IMR-90 (cell line): ENCODE data around the gene HOTAIR. TPM values are rescaled to one million over a fixed set of nuclear protein-coding genes. Genes with fewer than 3 reads are reported as not detected.

ENCODE experiments used
- ATAC-seq: fragments of 200-7000 bp; cut with Tn5 transposase; 2 replicates; pipeline ENCODE4 v1.9.1; 2020; ENCODE audit warnings: low read depth, mild to moderate bottlenecking, moderate library complexity
- BruUV-seq: library from RNA; stranded (reverse); fragments of 400-500 nt; replicated peaks from 2 replicates; lab custom pipeline; 2021; lab: Mats Ljungman, UMichigan
- CTCF ChIA-PET: fragments of 300-600 bp; formaldehyde crosslinking; extraction: SDS; loops from one replicate; lab custom pipeline; 2021; ENCODE audit warnings: antibody characterized with exemption; lab: Yijun Ruan, JAX
- POLR2A ChIA-PET: fragments of 300-600 bp; sonication (Branson Sonifier 250); formaldehyde crosslinking; loops from one replicate; lab custom pipeline; 2022; ENCODE audit warnings: antibody characterized with exemption; ENCODE audit not compliant: unreplicated experiment; lab: Charles Lee
- DNase-seq: peaks from one replicate; pipeline ENCODE4 v3.0.0; 2013
- H2AFZ ChIP-seq: replicated peaks from 2 replicates; pipeline ENCODE3; 2013; ENCODE audit warnings: low read length, mild to moderate bottlenecking; ENCODE audit not compliant: poor library complexity
- H2AK5ac ChIP-seq: 2 replicates; pipeline ENCODE4 v1.6.1; 2013; ENCODE audit warnings: low read depth, low read length, inconsistent platforms
- H2AK9ac ChIP-seq: replicated peaks from 2 replicates; pipeline ENCODE3; 2013; ENCODE audit warnings: mild to moderate bottlenecking, low read depth, low read length, moderate library complexity; ENCODE audit not compliant: poor library complexity
- H2BK120ac ChIP-seq: 2 replicates; pipeline ENCODE4 v1.6.1; 2013; ENCODE audit warnings: low read depth, low read length, inconsistent platforms
- H2BK15ac ChIP-seq: 3 replicates; pipeline ENCODE4 v1.6.1; 2013; ENCODE audit warnings: low read depth, low read length, inconsistent platforms
- H2BK20ac ChIP-seq: 2 replicates; pipeline ENCODE4 v1.6.1; 2013; ENCODE audit warnings: low read depth, mild to moderate bottlenecking, inconsistent platforms, low read length, moderate library complexity
- H2BK5ac ChIP-seq: 2 replicates; pipeline ENCODE4 v1.6.1; 2013; ENCODE audit warnings: mild to moderate bottlenecking, low read depth, low read length, inconsistent platforms; ENCODE audit not compliant: poor library complexity, severe bottlenecking
- H3K14ac ChIP-seq: replicated peaks from 2 replicates; pipeline ENCODE4 v1.6.1; 2013; ENCODE audit warnings: low read depth, low read length, inconsistent platforms
- H3K18ac ChIP-seq: 2 replicates; pipeline ENCODE4 v1.6.1; 2013; ENCODE audit warnings: low read depth, low read length, control low read depth
- H3K23ac ChIP-seq: 2 replicates; pipeline ENCODE4 v1.6.1; 2013; ENCODE audit warnings: low read depth, low read length, inconsistent platforms
- H3K27ac ChIP-seq: 2 replicates; pipeline ENCODE4 v1.5.1; 2013; ENCODE audit warnings: mild to moderate bottlenecking, control low read depth, low read length; ENCODE audit not compliant: insufficient read depth
- H3K27me3 ChIP-seq: 2 replicates; pipeline ENCODE4 v1.6.1; 2013; ENCODE audit warnings: low read length; ENCODE audit not compliant: control insufficient read depth, insufficient read depth
- H3K36me3 ChIP-seq: 2 replicates; pipeline ENCODE4 v1.6.1; 2013; ENCODE audit warnings: low read length, mixed read lengths; ENCODE audit not compliant: control insufficient read depth, insufficient read depth
- H3K4ac ChIP-seq: 2 replicates; pipeline ENCODE4 v1.6.1; 2013; ENCODE audit warnings: low read depth, low read length, inconsistent platforms
- H3K4me1 ChIP-seq: 2 replicates; pipeline ENCODE4 v1.6.1; 2013; ENCODE audit warnings: low read length, mixed read lengths; ENCODE audit not compliant: control insufficient read depth, insufficient read depth
- H3K4me2 ChIP-seq: 2 replicates; pipeline ENCODE4 v1.6.1; 2013; ENCODE audit warnings: low read depth, mild to moderate bottlenecking, control low read depth, low read length, moderate library complexity
- H3K4me3 ChIP-seq: 2 replicates; pipeline ENCODE4 v1.5.1; 2013; ENCODE audit warnings: low read depth, mild to moderate bottlenecking, control low read depth, low read length, moderate library complexity; ENCODE audit not compliant: insufficient read depth
- H3K56ac ChIP-seq: 2 replicates; pipeline ENCODE4 v1.6.1; 2013; ENCODE audit warnings: low read length, inconsistent platforms; ENCODE audit not compliant: insufficient read depth; ENCODE audit errors: extremely low read depth
- H3K79me1 ChIP-seq, 2 experiments: 2 replicates each; pipeline ENCODE4 v1.6.1; 2013; ENCODE audit warnings: low read length in 2 of 2, inconsistent platforms in 1 of 2, low read depth in 1 of 2
- H3K9ac ChIP-seq: 2 replicates; pipeline ENCODE4 v1.6.1; 2013; ENCODE audit warnings: low read depth, low read length, control low read depth
- H3K9me1 ChIP-seq: 2 replicates; pipeline ENCODE4 v1.6.1; 2013; ENCODE audit warnings: low read length, inconsistent platforms; ENCODE audit not compliant: insufficient read depth
- H3K9me3 ChIP-seq: 2 replicates; pipeline ENCODE4 v1.6.1; 2013; ENCODE audit warnings: low read length; ENCODE audit not compliant: control insufficient read depth, insufficient read depth
- H4K20me1 ChIP-seq: 2 replicates; pipeline ENCODE4 v1.6.1; 2013; ENCODE audit warnings: low read length, inconsistent platforms; ENCODE audit not compliant: insufficient read depth
- H4K5ac ChIP-seq: 2 replicates; pipeline ENCODE4 v1.6.1; 2013; ENCODE audit warnings: mild to moderate bottlenecking, low read depth, low read length, control low read depth
- H4K8ac ChIP-seq, 2 experiments: 2 replicates each; pipeline ENCODE4 v1.6.1; 2013; ENCODE audit warnings: low read depth in 2 of 2, low read length in 2 of 2, control low read depth in 1 of 2, inconsistent platforms in 1 of 2
- H4K91ac ChIP-seq: 2 replicates; pipeline ENCODE4 v1.6.1; 2013; ENCODE audit warnings: low read depth, low read length, inconsistent platforms; ENCODE audit not compliant: insufficient read depth
- SMC3 ChIP-seq: fragments of 150-350 bp; IDR thresholded peaks from 2 replicates; pipeline ENCODE4 v1.6.1; 2016; ENCODE audit warnings: low read depth, mild to moderate bottlenecking, antibody characterized with exemption, low read length, moderate library complexity
- WGBS, 2 experiments: methylation state at CpG; one replicate each; pipeline versions ENCODE4 v1.1.5 to v1.1.7; 2013; ENCODE audit warnings: missing lambda C conversion rate in 2 of 2; ENCODE audit not compliant: insufficient read length in 1 of 2; ENCODE audit errors: extremely low coverage in 2 of 2; 5-methylcytosine and 5-hydroxymethylcytosine counted together
- dilution Hi-C: fragments of 300-500 bp; cut with HindIII; formaldehyde crosslinking; loops from one replicate; pipeline ENCODE4 v1.14.3; 2018; ENCODE audit warnings: low sequenced_read_pairs; ENCODE audit not compliant: unreplicated experiment
- in situ Hi-C: fragments of 300-500 bp; cut with MboI; formaldehyde crosslinking; loops from 3 replicates; pipeline ENCODE4 v1.14.3; 2019; ENCODE audit warnings: low sequenced_read_pairs, inconsistent platforms, mixed read lengths
- intact Hi-C: fragments of 100-400 bp; cut with micrococcal nuclease; formaldehyde crosslinking; loops from 2 replicates; pipeline ENCODE4 v1.10.0; 2022
- polyA plus RNA-seq, 3 experiments: library from polyadenylated mRNA; depleted of rRNA; stranded (reverse); fragments of >200 nt; gene quantifications; 2 replicates each; pipeline ENCODE4 v1.2.3, GENCODE V29; 2012; ENCODE audit warnings: low replicate concordance in 1 of 3
- total RNA-seq: library from RNA; depleted of rRNA; stranded (reverse); fragments of >200 nt; gene quantifications from 2 replicates; pipeline ENCODE4 v1.2.3, GENCODE V29; 2012

The HOTAIR gene
- total and polyA plus RNA-seq, 2 of the 4 experiments (the other 2 are of a cell fraction), result not detected

GRCh38 chr12:53969588-53970259 lies 5.0 kb downstream of the HOTAIR start:
- Histone ChIP-seq H3K4ac (no peak overlapping the region), H3K27me3 (peaks cover 99% of the 10 kb centered on the region), H3K56ac (no peak overlapping the region), H3K79me1 (no peaks in the 10 kb centered on the region), H3K27ac (no peak overlapping the region), H3K23ac (no peak overlapping the region), H3K14ac (no peak overlapping the region), H2BK120ac (no peak overlapping the region), H2AK5ac (no peak overlapping the region), H2BK15ac (no peak overlapping the region), H4K8ac (no peak overlapping the region), H3K9ac (no peak overlapping the region), H2AFZ (no peak overlapping the region), H2AK9ac (no peak overlapping the region), H2BK20ac (no peak overlapping the region), H3K9me3 (peaks cover 12% of the 10 kb centered on the region), H4K20me1 (no peaks in the 10 kb centered on the region), H2BK5ac (no peak overlapping the region), H3K9me1 (no peaks in the 10 kb centered on the region), H4K5ac (no peak overlapping the region), H3K36me3 (no peaks in the 10 kb centered on the region), H3K4me3 (no peak overlapping the region), H3K4me1 (no peaks in the 10 kb centered on the region), H4K91ac (no peak overlapping the region), H3K4me2 (no peak overlapping the region), H3K18ac (no peak overlapping the region)
- in situ Hi-C loops, result no loop called here
- ChIA-PET CTCF (no interaction called here), POLR2A (no interaction called here)
- no peak for TF ChIP-seq SMC3
- intact Hi-C loops, result no loop called here
- dilution Hi-C loops, result no loop called here
- WGBS, 2 experiments, result 20% methylated on average over 7 of the region's 12 CpGs; no CpG with 5 or more reads in 1 of the 2 experiments
- BruUV-seq, result no TSS peak
- ATAC-seq (no peak), DNase-seq (no peak)
